Chondrocyte (in vitro differentiated cells): ENCODE data around the gene PRRT3. TPM values are rescaled to one million over a fixed set of nuclear protein-coding genes. Genes with fewer than 3 reads are reported as not detected.

Experiments
- DNase-seq: peaks from one replicate; pipeline ENCODE4 v3.0.0; 2021; ENCODE audit warnings: mixed read lengths, low spot score
- H3K27ac Mint-ChIP-seq: one replicate; pipeline ENCODE4 v1.8.0; 2021; ENCODE audit warnings: mild to moderate bottlenecking, moderate library complexity, mixed read lengths; ENCODE audit not compliant: unreplicated experiment
- H3K27me3 Mint-ChIP-seq: 2 replicates; pipeline ENCODE4 v1.8.0; 2021; ENCODE audit warnings: low read depth, mixed read lengths
- H3K36me3 Mint-ChIP-seq: 2 replicates; pipeline ENCODE4 v1.8.0; 2021; ENCODE audit warnings: low read depth, mixed read lengths
- H3K4me1 Mint-ChIP-seq: 2 replicates; pipeline ENCODE4 v1.8.0; 2021; ENCODE audit warnings: low read depth, mild to moderate bottlenecking, mixed read lengths
- H3K4me3 Mint-ChIP-seq: one replicate; pipeline ENCODE4 v1.8.0; 2021; ENCODE audit warnings: mild to moderate bottlenecking, moderate library complexity, mixed read lengths; ENCODE audit not compliant: unreplicated experiment
- H3K9me3 Mint-ChIP-seq: 2 replicates; pipeline ENCODE4 v1.8.0; 2021; ENCODE audit warnings: low read depth, mixed read lengths
- CTCF ChIP-seq: fragments of 200-600 bp; sonication (generic); IDR thresholded peaks from 2 replicates; pipeline ENCODE4 v1.5.0; 2021; ENCODE audit warnings: antibody characterized with exemption, mild to moderate bottlenecking, moderate library complexity
- total RNA-seq: library from RNA; stranded (reverse); gene quantifications from 3 replicates; pipeline ENCODE4 v1.2.1, GENCODE V29; 2021

PRRT3 gene
- total RNA-seq, 1 donor from 2014 or later: 3.9 TPM

GRCh38 chr3:9965200-9965875 lies 13.1 kb upstream of the PRRT3 start:
- H3K27me3 Mint-ChIP-seq: no peaks in the 10 kb centered on the region
- no peaks in the 10 kb centered on the region for H3K4me1 Mint-ChIP-seq
- peaks cover 23% of the 10 kb centered on the region for H3K36me3 Mint-ChIP-seq
- H3K27ac Mint-ChIP-seq: no peak overlapping the region
- no peak for TF ChIP-seq CTCF
- no peak for DNase-seq
- H3K9me3 Mint-ChIP-seq: no peaks in the 10 kb centered on the region
- H3K4me3 Mint-ChIP-seq: no peak overlapping the region

- Mint-ChIP-seq H3K27ac (no peak overlapping the region), H3K4me1 (peaks cover 5% of the 10 kb centered on the region), H3K9me3 (no peaks in the 10 kb centered on the region), H3K4me3 (no peak overlapping the region), H3K27me3 (no peaks in the 10 kb centered on the region), H3K36me3 (no peaks in the 10 kb centered on the region)
- peak; percentile 66 for TF ChIP-seq CTCF
- DNase-seq: no peak
These were observed 5.0 kb upstream of the PRRT3 start for GRCh38 chr3:9957214-9957613.

GRCh38 chr3:9955611-9956352 lies 3.6 kb upstream of the PRRT3 start:
- Mint-ChIP-seq H3K27ac (no peak overlapping the region), H3K27me3 (no peaks in the 10 kb centered on the region), H3K4me1 (peaks cover 9% of the 10 kb centered on the region), H3K36me3 (no peaks in the 10 kb centered on the region), H3K4me3 (no peak overlapping the region), H3K9me3 (no peaks in the 10 kb centered on the region)
- no peak for TF ChIP-seq CTCF
- DNase-seq: peak; percentile 24

- Mint-ChIP-seq H3K27me3 (no peaks in the 10 kb centered on the region), H3K4me1 (peaks cover 9% of the 10 kb centered on the region), H3K27ac (no peak overlapping the region), H3K9me3 (no peaks in the 10 kb centered on the region), H3K36me3 (no peaks in the 10 kb centered on the region), H3K4me3 (no peak overlapping the region)
- no peak for TF ChIP-seq CTCF
- DNase-seq: peak; percentile 47
These were observed 2.9 kb upstream of the PRRT3 start for GRCh38 chr3:9955067-9955502.

GRCh38 chr3:9951598-9951961 lies 628 bp downstream of the PRRT3 start:
- no peaks in the 10 kb centered on the region for H3K27me3 Mint-ChIP-seq
- no peak for DNase-seq
- TF ChIP-seq CTCF: no peak
- H3K9me3 Mint-ChIP-seq: no peaks in the 10 kb centered on the region
- H3K4me3 Mint-ChIP-seq: peak overlapping the region; percentile 46
- H3K36me3 Mint-ChIP-seq: no peaks in the 10 kb centered on the region
- H3K27ac Mint-ChIP-seq: no peak overlapping the region
- H3K4me1 Mint-ChIP-seq: peaks cover 15% of the 10 kb centered on the region
